H9 (cell line): ENCODE results near the gene STK32B. TPM values are rescaled to one million over a fixed set of nuclear protein-coding genes. Genes with fewer than 3 reads are reported as not detected.

Experiments
- DNase-seq: peaks from one replicate; pipeline ENCODE4 v3.0.0-alpha.2; 2017
- H2AFZ ChIP-seq: one replicate; pipeline ENCODE4 v1.6.1; 2013; ENCODE audit warnings: mild to moderate bottlenecking, low read length, control low read depth, moderate library complexity
- H2AK5ac ChIP-seq: 2 replicates; pipeline ENCODE4 v1.6.1; 2013; ENCODE audit warnings: low read length, control low read depth, mixed read lengths; ENCODE audit not compliant: insufficient read length
- H2BK120ac ChIP-seq: one replicate; pipeline ENCODE4 v1.6.1; 2013; ENCODE audit warnings: low read depth, mild to moderate bottlenecking, low read length, control low read depth, inconsistent platforms; ENCODE audit not compliant: poor library complexity, severe bottlenecking
- H2BK12ac ChIP-seq: 2 replicates; pipeline ENCODE4 v1.6.1; 2013; ENCODE audit warnings: low read length, control low read depth, mixed read lengths, low read depth; ENCODE audit not compliant: insufficient read length
- H2BK15ac ChIP-seq: 2 replicates; pipeline ENCODE4 v1.6.1; 2013; ENCODE audit warnings: low read depth, low read length, control low read depth
- H2BK20ac ChIP-seq: one replicate; pipeline ENCODE4 v1.6.1; 2013; ENCODE audit warnings: low read depth, mild to moderate bottlenecking, low read length, control low read depth, inconsistent platforms; ENCODE audit not compliant: poor library complexity, severe bottlenecking
- H2BK5ac ChIP-seq: 2 replicates; pipeline ENCODE4 v1.6.1; 2013; ENCODE audit warnings: low read length, control low read depth, mixed read lengths; ENCODE audit not compliant: insufficient read length
- H3K14ac ChIP-seq: 2 replicates; pipeline ENCODE4 v1.6.1; 2013; ENCODE audit warnings: low read length, control low read depth; ENCODE audit not compliant: insufficient read depth
- H3K18ac ChIP-seq: 2 replicates; pipeline ENCODE4 v1.6.1; 2013; ENCODE audit warnings: low read depth, mild to moderate bottlenecking, mixed read lengths, low read length, control low read depth; ENCODE audit not compliant: insufficient read length
- H3K23ac ChIP-seq: 2 replicates; pipeline ENCODE4 v1.6.1; 2013; ENCODE audit warnings: low read length, control low read depth, mixed read lengths, low read depth; ENCODE audit not compliant: insufficient read length
- H3K23me2 ChIP-seq: 2 replicates; pipeline ENCODE4 v1.6.1; 2013; ENCODE audit warnings: low read depth, mild to moderate bottlenecking, mixed read lengths, low read length, control low read depth; ENCODE audit not compliant: insufficient read length, poor library complexity, severe bottlenecking
- H3K27ac ChIP-seq: 2 replicates; pipeline ENCODE4 v1.5.1; 2013; ENCODE audit warnings: low read length, control low read depth, mixed read lengths, low read depth; ENCODE audit not compliant: insufficient read length
- H3K27me3 ChIP-seq: 2 replicates; pipeline ENCODE4 v1.6.1; 2013; ENCODE audit warnings: low read length, control low read depth, inconsistent platforms; ENCODE audit not compliant: insufficient read depth
- H3K4ac ChIP-seq: 2 replicates; pipeline ENCODE4 v1.6.1; 2013; ENCODE audit warnings: low read depth, mild to moderate bottlenecking, control low read depth, inconsistent platforms, low read length, moderate library complexity
- H3K4me1 ChIP-seq: 2 replicates; pipeline ENCODE4 v1.6.1; 2013; ENCODE audit warnings: low read length, control low read depth, inconsistent platforms; ENCODE audit not compliant: insufficient read depth
- H3K4me2 ChIP-seq: 2 replicates; pipeline ENCODE4 v1.6.1; 2013; ENCODE audit warnings: low read length, control low read depth, mixed read lengths; ENCODE audit not compliant: insufficient read length, insufficient read depth
- H3K56ac ChIP-seq: 2 replicates; pipeline ENCODE4 v1.6.1; 2013; ENCODE audit warnings: low read depth, mild to moderate bottlenecking, mixed read lengths, low read length, control low read depth; ENCODE audit not compliant: insufficient read length
- H3K79me1 ChIP-seq: 2 replicates; pipeline ENCODE4 v1.6.1; 2013; ENCODE audit warnings: low read depth, mild to moderate bottlenecking, moderate library complexity, low read length, control low read depth, inconsistent platforms; ENCODE audit not compliant: insufficient read depth, poor library complexity, severe bottlenecking
- H3K79me2 ChIP-seq: 2 replicates; pipeline ENCODE4 v1.6.1; 2013; ENCODE audit warnings: low read length, control low read depth, inconsistent platforms; ENCODE audit not compliant: insufficient read depth
- H3K9ac ChIP-seq: 2 replicates; pipeline ENCODE4 v1.6.1; 2013; ENCODE audit warnings: low read length, control low read depth, mixed read lengths; ENCODE audit not compliant: insufficient read length; ENCODE audit errors: extremely low read depth
- H3K9me3 ChIP-seq: one replicate; pipeline ENCODE4 v1.6.1; 2013; ENCODE audit warnings: low read depth, low read length, inconsistent platforms; ENCODE audit not compliant: control insufficient read depth
- H3T11ph ChIP-seq: one replicate; pipeline ENCODE4 v1.6.1; 2013; ENCODE audit warnings: mild to moderate bottlenecking, low read length, control low read depth, inconsistent platforms
- H4K20me1 ChIP-seq: one replicate; pipeline ENCODE4 v1.6.1; 2013; ENCODE audit not compliant: control insufficient read depth, insufficient read length, insufficient read depth
- H4K5ac ChIP-seq: 2 replicates; pipeline ENCODE4 v1.6.1; 2013; ENCODE audit warnings: low read depth, mild to moderate bottlenecking, mixed read lengths, low read length, control low read depth; ENCODE audit not compliant: insufficient read length
- H4K8ac ChIP-seq: replicated peaks from 2 replicates; pipeline ENCODE4 v1.6.1; 2013; ENCODE audit warnings: low read length, control low read depth, mixed read lengths, low read depth; ENCODE audit not compliant: insufficient read length
- H4K91ac ChIP-seq: 2 replicates; pipeline ENCODE4 v1.6.1; 2013; ENCODE audit warnings: low read depth, mild to moderate bottlenecking, moderate library complexity, mixed read lengths, low read length, control low read depth; ENCODE audit not compliant: insufficient read length
- H3K27ac Mint-ChIP-seq, 3 experiments: 2 replicates in 2 of 3; 3 replicates in 1 of 3; pipeline ENCODE4 v1.8.0; 2020 to 2021; ENCODE audit warnings: mixed read lengths in 3 of 3, mild to moderate bottlenecking in 1 of 3, moderate library complexity in 1 of 3
- H3K27me3 Mint-ChIP-seq: 2 replicates; pipeline ENCODE4 v1.8.0; 2021; ENCODE audit warnings: low read depth, mild to moderate bottlenecking, moderate library complexity, mixed read lengths
- H3K36me3 Mint-ChIP-seq, 3 experiments: 2 replicates in 2 of 3; 3 replicates in 1 of 3; pipeline ENCODE4 v1.8.0; 2020 to 2021; ENCODE audit warnings: low read depth in 3 of 3, mixed read lengths in 3 of 3; ENCODE audit not compliant: insufficient read depth in 1 of 3
- H3K4me1 Mint-ChIP-seq, 2 experiments: 2 replicates each; pipeline ENCODE4 v1.8.0; 2020; ENCODE audit warnings: mixed read lengths in 2 of 2
- H3K4me3 Mint-ChIP-seq, 2 experiments: 2 replicates in 1 of 2; 3 replicates in 1 of 2; pipeline ENCODE4 v1.8.0; 2020 to 2021; ENCODE audit warnings: mild to moderate bottlenecking in 2 of 2, mixed read lengths in 2 of 2, moderate library complexity in 1 of 2
- H3K9me3 Mint-ChIP-seq, 2 experiments: 2 replicates in 1 of 2; 3 replicates in 1 of 2; pipeline ENCODE4 v1.8.0; 2020; ENCODE audit warnings: mild to moderate bottlenecking in 2 of 2, mixed read lengths in 2 of 2, moderate library complexity in 1 of 2
- WGBS: extraction: QIAGEN DNeasy Blood & Tissue Kit; methylation state at CpG from one replicate; pipeline ENCODE4 v1.1.7; 2013; ENCODE audit warnings: missing lambda C conversion rate, low lambda C conversion rate, mixed read lengths; ENCODE audit not compliant: insufficient read length; ENCODE audit errors: extremely low coverage; 5-methylcytosine and 5-hydroxymethylcytosine counted together
- total RNA-seq: library from RNA; stranded (reverse); gene quantifications from 2 replicates; pipeline ENCODE4 v1.2.1, GENCODE V29; 2021
- TF ChIP-seq, protein P1 (sequence below): fragments of 200-600 bp; sonication (generic); conservative IDR thresholded peaks from 3 replicates; pipeline ENCODE4 v1.8.0; 2021; ENCODE audit warnings: antibody characterized with exemption, mild to moderate bottlenecking

STK32B gene
- total RNA-seq, 1 experiment from 2014 or later = 1.0 TPM

DNA sequence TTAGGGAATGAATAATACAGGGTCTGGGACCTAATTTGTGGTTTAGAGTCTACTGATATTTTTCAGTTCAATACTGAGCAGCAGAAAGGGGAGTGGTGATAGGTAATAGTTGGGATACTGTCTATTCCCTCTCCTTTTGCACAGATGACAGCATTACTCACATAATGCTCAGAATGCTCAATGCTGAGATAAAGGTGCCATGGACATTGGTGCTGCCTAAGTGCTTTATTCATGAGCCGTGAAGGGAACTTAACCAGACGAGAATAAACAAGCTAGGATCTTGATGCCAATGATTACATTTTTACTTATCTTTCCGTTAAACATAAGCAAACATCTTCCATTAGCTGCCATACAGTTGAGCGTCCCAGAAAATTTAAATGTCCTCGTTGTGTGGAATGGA lies 75.6 kb downstream of the STK32B start:
- Mint-ChIP-seq H3K27ac (no peak overlapping the region), H3K4me3 (no peak overlapping the region), H3K4me1 (peaks cover 5 to 7% of the 10 kb centered on the region in 2 experiments), H3K27me3 (peaks cover 25% of the 10 kb centered on the region), H3K36me3 (peaks cover 0 to 9% (median 2%) of the 10 kb centered on the region in 3 experiments; a peak in 5 of 7 replicates), H3K9me3 (peaks cover 4 to 5% of the 10 kb centered on the region in 2 experiments; a peak in 2 of 5 replicates)
- H3K9me3 ChIP-seq = no peaks in the 10 kb centered on the region
- no peak overlapping the region for H3K4me2 ChIP-seq
- no peak overlapping the region for H4K5ac ChIP-seq
- no peak overlapping the region for H2BK12ac ChIP-seq
- H4K20me1 ChIP-seq = no peaks in the 10 kb centered on the region
- no peak overlapping the region for H2BK20ac ChIP-seq
- no peaks in the 10 kb centered on the region for H3K79me2 ChIP-seq
- H2AK5ac ChIP-seq = no peak overlapping the region
- TF ChIP-seq, protein P1, sequence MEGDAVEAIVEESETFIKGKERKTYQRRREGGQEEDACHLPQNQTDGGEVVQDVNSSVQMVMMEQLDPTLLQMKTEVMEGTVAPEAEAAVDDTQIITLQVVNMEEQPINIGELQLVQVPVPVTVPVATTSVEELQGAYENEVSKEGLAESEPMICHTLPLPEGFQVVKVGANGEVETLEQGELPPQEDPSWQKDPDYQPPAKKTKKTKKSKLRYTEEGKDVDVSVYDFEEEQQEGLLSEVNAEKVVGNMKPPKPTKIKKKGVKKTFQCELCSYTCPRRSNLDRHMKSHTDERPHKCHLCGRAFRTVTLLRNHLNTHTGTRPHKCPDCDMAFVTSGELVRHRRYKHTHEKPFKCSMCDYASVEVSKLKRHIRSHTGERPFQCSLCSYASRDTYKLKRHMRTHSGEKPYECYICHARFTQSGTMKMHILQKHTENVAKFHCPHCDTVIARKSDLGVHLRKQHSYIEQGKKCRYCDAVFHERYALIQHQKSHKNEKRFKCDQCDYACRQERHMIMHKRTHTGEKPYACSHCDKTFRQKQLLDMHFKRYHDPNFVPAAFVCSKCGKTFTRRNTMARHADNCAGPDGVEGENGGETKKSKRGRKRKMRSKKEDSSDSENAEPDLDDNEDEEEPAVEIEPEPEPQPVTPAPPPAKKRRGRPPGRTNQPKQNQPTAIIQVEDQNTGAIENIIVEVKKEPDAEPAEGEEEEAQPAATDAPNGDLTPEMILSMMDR = no peak
- no CpG with 5 or more reads among the region's 5 CpGs for WGBS
- no peak overlapping the region for H2BK120ac ChIP-seq
- H3K27me3 ChIP-seq = no peaks in the 10 kb centered on the region
- H3K14ac ChIP-seq = no peak overlapping the region
- H4K8ac ChIP-seq = no peak overlapping the region
- no peak overlapping the region for H2BK15ac ChIP-seq
- H3K18ac ChIP-seq = no peak overlapping the region
- H2BK5ac ChIP-seq = no peak overlapping the region
- H2AFZ ChIP-seq = no peak overlapping the region
- H3K9ac ChIP-seq = no peak overlapping the region
- no peak overlapping the region for H3K27ac ChIP-seq
- H3K4ac ChIP-seq = no peak overlapping the region
- DNase-seq = no peak
- no peak overlapping the region for H3K23ac ChIP-seq
- H3K79me1 ChIP-seq = no peaks in the 10 kb centered on the region
- no peak overlapping the region for H3K56ac ChIP-seq
- no peaks in the 10 kb centered on the region for H3K23me2 ChIP-seq
- no peak overlapping the region for H3T11ph ChIP-seq
- H4K91ac ChIP-seq = no peak overlapping the region
- peaks cover 2% of the 10 kb centered on the region; the same call in 1 of the 2 replicates for H3K4me1 ChIP-seq
